Stimulated activated CD8-positive, alpha-beta memory T cell treated with anti-CD3 and anti-CD28 coated beads, Interleukin-12 subunit alpha, Interleukin-12 subunit beta, amount 100 ng/mL, for 1 hour (primary cell): Measurements from ENCODE around the gene DDX11.
"Not testable (repeated sequence)": the region's sequence is repeated elsewhere in the genome, so short reads cannot be mapped to it uniquely, and the experiment has no call there.

Source experiments
- DNase-seq: peaks from one replicate; pipeline ENCODE4 v3.0.0-alpha.2; 2020; ENCODE audit warnings: low read depth

Gene DDX11

GRCh38 chr12:31124158-31124557 is 50.5 kb downstream of the DDX11 start:
- not testable (repeated sequence) for DNase-seq

GRCh38 chr12:31125171-31125570 is 51.5 kb downstream of the DDX11 start:
- not testable (repeated sequence) for DNase-seq

- DNase-seq = not testable (repeated sequence)
These were observed 53.7 kb downstream of the DDX11 start for GRCh38 chr12:31127209-31127848.

- DNase-seq = not testable (repeated sequence)
These were observed 62.9 kb downstream of the DDX11 start for GRCh38 chr12:31136581-31136980.

GRCh38 chr12:31144768-31145167 is 71.1 kb downstream of the DDX11 start:
- DNase-seq = not testable (repeated sequence)

- DNase-seq = not testable (repeated sequence)
These were observed 71.6 kb downstream of the DDX11 start for GRCh38 chr12:31145296-31145695.

- DNase-seq = not testable (repeated sequence)
These were observed 73.8 kb downstream of the DDX11 start for GRCh38 chr12:31147415-31147814.

GRCh38 chr12:31150766-31151165 is 77.1 kb downstream of the DDX11 start:
- DNase-seq = not testable (repeated sequence)
